GM18870 (cell line): ENCODE data around the gene MACF1.

Experiments used
- ATAC-seq: cut with Tn5 transposase; IDR thresholded peaks from one replicate; pipeline ENCODE4 v1.9.1; 2021; ENCODE audit warnings: moderate library complexity; ENCODE audit not compliant: unreplicated experiment

Gene MACF1

GRCh38 chr1:39410915-39411436, 206.5 kb downstream of the MACF1 start:
- ATAC-seq, result no peak

GRCh38 chr1:39411526-39412478, 207.3 kb downstream of the MACF1 start:
- no peak for ATAC-seq

- no peak for ATAC-seq
These were observed 208.4 kb downstream of the MACF1 start for GRCh38 chr1:39412892-39413291.

GRCh38 chr1:39413902-39414528, 209.5 kb downstream of the MACF1 start:
- ATAC-seq, result no peak

- no peak for ATAC-seq
These were observed 211.1 kb downstream of the MACF1 start for GRCh38 chr1:39415553-39415952.

GRCh38 chr1:39416609-39417008, 212.1 kb downstream of the MACF1 start:
- ATAC-seq, result no peak

GRCh38 chr1:39418236-39418635, 213.7 kb downstream of the MACF1 start:
- no peak for ATAC-seq

GRCh38 chr1:39420493-39420892, 216.0 kb downstream of the MACF1 start:
- ATAC-seq, result no peak

GRCh38 chr1:39422614-39423013, 218.1 kb downstream of the MACF1 start:
- no peak for ATAC-seq

GRCh38 chr1:39425151-39425550, 220.7 kb downstream of the MACF1 start:
- no peak for ATAC-seq

GRCh38 chr1:39425634-39426033, 221.1 kb downstream of the MACF1 start:
- ATAC-seq, result no peak

GRCh38 chr1:39426346-39426745, 221.9 kb downstream of the MACF1 start:
- ATAC-seq, result no peak

GRCh38 chr1:39427374-39427773, 222.9 kb downstream of the MACF1 start:
- ATAC-seq, result no peak

- ATAC-seq, result no peak
These were observed 223.4 kb downstream of the MACF1 start for GRCh38 chr1:39427912-39428311.

GRCh38 chr1:39431927-39432326, 227.4 kb downstream of the MACF1 start:
- ATAC-seq, result no peak

GRCh38 chr1:39434797-39435395, 230.4 kb downstream of the MACF1 start:
- no peak for ATAC-seq

- no peak for ATAC-seq
These were observed 231.1 kb downstream of the MACF1 start for GRCh38 chr1:39435597-39435996.

GRCh38 chr1:39436842-39437241, 232.3 kb downstream of the MACF1 start:
- no peak for ATAC-seq

- ATAC-seq, result no peak
These were observed 233.5 kb downstream of the MACF1 start for GRCh38 chr1:39438042-39438441.

- ATAC-seq, result no peak
These were observed 236.4 kb downstream of the MACF1 start for GRCh38 chr1:39440856-39441255.

- no peak for ATAC-seq
These were observed 237.3 kb downstream of the MACF1 start for GRCh38 chr1:39441797-39442196.

GRCh38 chr1:39445573-39445972, 241.1 kb downstream of the MACF1 start:
- no peak for ATAC-seq
